ENCODE data around the gene GVQW3.

The GVQW3 gene

DNA sequence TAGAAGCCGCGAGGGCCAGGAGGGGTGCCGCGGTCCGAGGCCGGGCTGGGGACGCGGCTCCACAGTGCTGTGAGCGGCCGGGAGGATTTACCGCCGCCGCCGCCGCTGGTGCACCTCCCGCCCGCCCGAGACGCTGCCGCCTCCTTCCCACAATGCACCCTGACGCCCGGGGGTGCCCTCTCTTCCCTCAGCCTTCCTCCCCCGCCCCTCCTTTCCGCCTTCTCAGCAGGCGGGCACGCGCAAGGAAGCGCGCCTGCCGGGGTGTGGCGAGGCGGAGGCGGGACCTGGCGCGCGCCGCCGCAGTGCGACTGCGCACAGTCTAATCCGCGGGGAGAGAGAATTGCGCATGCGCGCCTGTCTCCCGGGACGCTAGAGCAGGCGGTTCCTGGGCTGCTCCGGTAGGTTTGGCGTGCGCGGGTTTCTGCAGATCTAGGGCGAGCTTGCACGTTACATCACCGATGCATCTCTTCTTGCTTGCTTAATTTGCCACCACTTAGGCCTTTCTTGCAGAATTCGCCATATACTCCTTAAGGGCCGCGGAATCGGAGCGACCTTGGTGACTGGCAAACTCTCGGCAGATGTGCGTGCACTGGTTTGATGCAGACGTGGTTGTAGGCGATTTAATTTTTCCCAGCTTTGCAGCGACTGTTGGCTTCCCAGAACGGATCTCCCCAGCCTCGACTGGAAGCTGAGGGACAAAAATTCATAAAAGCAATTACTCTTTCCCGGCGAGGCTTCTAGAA, at the start of gene GVQW3, which contains the start of gene THAP12:
TSS of gene GVQW3 (plus strand) at position 347 of the 743 bp plus-strand sequence. CDS start 506 bp downstream, outside the sequence.
TSS of gene THAP12 (minus strand) at position 156 of the 743 bp plus-strand sequence. CDS start 296 bp downstream, outside the sequence.
- peak within 1 kb of the TSS; percentile 89 for H3K4me3 ChIP-seq (ENCODE audit: low read length)
- no peak for TF ChIP-seq CTCF (IDR thresholded peaks at IDR 0.05; ENCODE audit: insufficient read depth, low read depth, low read length, missing control alignments)
- DNase-seq (ENCODE audit: low read depth), result peak; percentile 99

GRCh38 chr11:76334826-76335389, 46.2 kb upstream of the GVQW3 start:
- TF ChIP-seq CTCF (IDR thresholded peaks at IDR 0.05; ENCODE audit: insufficient read depth, low read depth, low read length, missing control alignments), result no peak
- no peak overlapping the region for H3K4me3 ChIP-seq (ENCODE audit: low read length)
- DNase-seq (ENCODE audit: low read depth), result no peak

DNA sequence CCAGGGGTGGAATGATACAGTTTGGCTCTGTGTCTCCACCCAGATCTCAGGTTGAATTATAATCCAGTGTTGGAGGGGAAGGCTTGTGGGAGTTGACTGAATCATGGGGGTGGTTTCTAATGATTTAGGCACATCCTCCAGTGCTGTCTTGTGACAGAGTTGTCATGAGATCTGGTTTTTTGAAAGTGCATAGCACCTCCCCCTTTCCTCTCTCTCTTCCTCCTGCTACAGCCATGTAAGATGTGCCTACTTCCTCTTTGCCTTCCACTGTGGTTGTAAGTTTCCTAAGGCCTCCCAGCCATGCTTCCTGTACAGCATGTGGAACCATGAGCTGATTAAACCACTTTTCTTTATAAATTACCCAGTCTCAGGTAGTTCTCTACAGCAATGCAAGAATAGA, 45.3 kb upstream of the GVQW3 start:
- DNase-seq (ENCODE audit: low read depth), result no peak
- no peak for TF ChIP-seq CTCF (IDR thresholded peaks at IDR 0.05; ENCODE audit: insufficient read depth, low read depth, low read length, missing control alignments)

GRCh38 chr11:76336597-76336996, 44.5 kb upstream of the GVQW3 start:
- DNase-seq (ENCODE audit: low read depth), result no peak
- H3K4me3 ChIP-seq (ENCODE audit: low read length), result no peak overlapping the region
- TF ChIP-seq CTCF (IDR thresholded peaks at IDR 0.05; ENCODE audit: insufficient read depth, low read depth, low read length, missing control alignments), result no peak

More for the DNA sequence above, 45.3 kb upstream of the GVQW3 start:
- H3K4me3 ChIP-seq (ENCODE audit: low read length), result no peak overlapping the region

DNA sequence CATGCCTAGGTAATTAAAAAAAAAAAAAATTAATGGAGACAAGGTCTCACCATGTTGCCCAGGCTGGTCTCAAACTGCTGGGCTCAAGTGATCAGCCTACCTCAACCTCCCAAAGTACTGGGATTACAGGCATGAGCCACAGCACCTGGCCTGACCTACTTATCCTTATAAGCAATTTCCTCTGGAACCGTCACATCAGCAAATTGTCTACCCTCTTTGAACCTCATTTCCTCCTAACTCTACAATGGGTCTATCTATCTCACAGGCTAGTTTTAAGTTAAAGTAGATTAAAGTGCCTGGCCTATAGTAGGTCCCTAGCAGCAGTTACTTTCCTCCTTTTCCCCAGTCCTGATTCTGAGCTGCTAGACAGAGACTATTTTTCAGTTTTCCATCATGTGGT, 43.7 kb upstream of the GVQW3 start:
- H3K4me3 ChIP-seq (ENCODE audit: low read length), result no peak overlapping the region
- no peak for DNase-seq (ENCODE audit: low read depth)
- TF ChIP-seq CTCF (IDR thresholded peaks at IDR 0.05; ENCODE audit: insufficient read depth, low read depth, low read length, missing control alignments), result no peak

DNA sequence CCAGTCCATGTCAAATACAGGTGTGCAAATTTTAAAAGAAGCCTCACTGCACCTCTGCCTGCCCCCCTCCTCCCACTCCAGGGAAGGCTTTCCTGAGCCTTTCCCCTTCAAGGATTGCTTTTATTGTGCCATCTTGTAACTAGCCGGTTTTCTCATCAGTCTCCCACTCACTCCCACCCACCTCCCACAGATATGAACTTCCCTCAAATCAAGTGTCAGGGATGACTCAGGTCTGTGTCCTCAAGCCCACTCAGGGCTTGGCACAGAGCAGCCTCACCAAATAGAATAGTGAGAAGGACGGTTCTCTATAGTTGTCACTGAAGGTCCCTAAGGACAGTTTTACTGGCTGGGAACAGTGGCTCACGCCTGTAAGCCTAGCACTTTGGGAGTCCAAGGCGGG, 43.2 kb upstream of the GVQW3 start:
- no peak for DNase-seq (ENCODE audit: low read depth)
- TF ChIP-seq CTCF (IDR thresholded peaks at IDR 0.05; ENCODE audit: insufficient read depth, low read depth, low read length, missing control alignments), result no peak
- H3K4me3 ChIP-seq (ENCODE audit: low read length), result no peak overlapping the region
